Retinal pigment epithelial cell (primary cell): Measurements from ENCODE around the gene RANBP1.

ENCODE experiments used
- DNase-seq: peaks from one replicate; pipeline ENCODE4 v3.0.0-alpha.2; 2010; ENCODE audit warnings: low read depth
- H3K4me3 ChIP-seq: 2 replicates; pipeline ENCODE4 v1.5.1; 2011; ENCODE audit warnings: mild to moderate bottlenecking, low read length, control low read depth, moderate library complexity
- TF ChIP-seq, protein P1 (sequence below): conservative IDR thresholded peaks from 2 replicates; pipeline ENCODE4 v1.5.1; 2011; ENCODE audit warnings: low read depth, low read length, control low read depth, inconsistent platforms

The RANBP1 gene

DNA sequence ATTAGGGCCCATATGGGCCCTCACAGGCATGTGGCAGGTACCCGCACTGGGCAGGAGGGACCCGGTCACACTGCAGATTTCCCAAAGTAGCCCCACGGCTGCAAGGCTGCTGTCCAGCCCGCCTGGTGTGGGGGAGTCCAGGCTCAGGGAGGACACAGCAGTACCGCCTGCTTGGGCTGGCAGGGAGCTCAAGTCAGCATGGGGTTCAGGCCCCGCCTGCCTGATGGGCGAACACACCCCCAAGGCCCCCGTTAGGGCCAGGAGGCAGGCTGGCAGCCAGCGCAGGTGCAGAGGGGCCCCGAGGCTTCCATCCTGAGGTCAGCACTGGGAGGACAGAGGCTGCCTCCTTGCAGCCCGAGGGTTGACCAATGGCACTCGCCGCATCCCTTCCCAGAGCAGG, 21.2 kb downstream of the RANBP1 start:
- no peak overlapping the region for H3K4me3 ChIP-seq
- TF ChIP-seq, protein P1, sequence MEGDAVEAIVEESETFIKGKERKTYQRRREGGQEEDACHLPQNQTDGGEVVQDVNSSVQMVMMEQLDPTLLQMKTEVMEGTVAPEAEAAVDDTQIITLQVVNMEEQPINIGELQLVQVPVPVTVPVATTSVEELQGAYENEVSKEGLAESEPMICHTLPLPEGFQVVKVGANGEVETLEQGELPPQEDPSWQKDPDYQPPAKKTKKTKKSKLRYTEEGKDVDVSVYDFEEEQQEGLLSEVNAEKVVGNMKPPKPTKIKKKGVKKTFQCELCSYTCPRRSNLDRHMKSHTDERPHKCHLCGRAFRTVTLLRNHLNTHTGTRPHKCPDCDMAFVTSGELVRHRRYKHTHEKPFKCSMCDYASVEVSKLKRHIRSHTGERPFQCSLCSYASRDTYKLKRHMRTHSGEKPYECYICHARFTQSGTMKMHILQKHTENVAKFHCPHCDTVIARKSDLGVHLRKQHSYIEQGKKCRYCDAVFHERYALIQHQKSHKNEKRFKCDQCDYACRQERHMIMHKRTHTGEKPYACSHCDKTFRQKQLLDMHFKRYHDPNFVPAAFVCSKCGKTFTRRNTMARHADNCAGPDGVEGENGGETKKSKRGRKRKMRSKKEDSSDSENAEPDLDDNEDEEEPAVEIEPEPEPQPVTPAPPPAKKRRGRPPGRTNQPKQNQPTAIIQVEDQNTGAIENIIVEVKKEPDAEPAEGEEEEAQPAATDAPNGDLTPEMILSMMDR = no peak

GRCh38 chr22:20137671-20138416, 21.9 kb downstream of the RANBP1 start:
- no peak for DNase-seq
- TF ChIP-seq, protein P1 = no peak
- H3K4me3 ChIP-seq = no peak overlapping the region

More for the DNA sequence above, 21.2 kb downstream of the RANBP1 start:
- DNase-seq = no peak

GRCh38 chr22:20138417-20138738, 22.5 kb downstream of the RANBP1 start:
- DNase-seq = no peak
- H3K4me3 ChIP-seq = no peak overlapping the region
- TF ChIP-seq, protein P1 = no peak

DNA sequence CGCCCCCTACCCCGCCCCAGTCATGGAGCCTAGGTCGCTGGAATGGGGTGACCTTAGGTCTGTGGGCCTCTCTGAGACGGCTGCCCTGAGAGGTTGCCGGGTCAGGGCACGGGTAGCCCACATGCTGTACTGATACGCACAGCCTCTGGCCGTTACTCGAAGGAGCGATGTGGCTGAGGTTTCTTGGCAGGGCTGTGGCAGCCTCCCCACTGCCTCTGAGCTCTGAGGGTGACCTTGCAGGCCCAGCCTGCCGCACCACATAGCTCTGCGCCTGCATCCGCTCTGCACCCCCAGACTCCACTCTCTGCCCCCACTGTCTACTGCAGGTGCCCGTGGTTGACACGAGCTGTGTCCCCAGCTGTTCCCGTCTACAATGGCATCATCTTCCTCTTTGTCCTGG, 23.0 kb downstream of the RANBP1 start:
- DNase-seq = no peak
- TF ChIP-seq, protein P1 = no peak
- H3K4me3 ChIP-seq = no peak overlapping the region

DNA sequence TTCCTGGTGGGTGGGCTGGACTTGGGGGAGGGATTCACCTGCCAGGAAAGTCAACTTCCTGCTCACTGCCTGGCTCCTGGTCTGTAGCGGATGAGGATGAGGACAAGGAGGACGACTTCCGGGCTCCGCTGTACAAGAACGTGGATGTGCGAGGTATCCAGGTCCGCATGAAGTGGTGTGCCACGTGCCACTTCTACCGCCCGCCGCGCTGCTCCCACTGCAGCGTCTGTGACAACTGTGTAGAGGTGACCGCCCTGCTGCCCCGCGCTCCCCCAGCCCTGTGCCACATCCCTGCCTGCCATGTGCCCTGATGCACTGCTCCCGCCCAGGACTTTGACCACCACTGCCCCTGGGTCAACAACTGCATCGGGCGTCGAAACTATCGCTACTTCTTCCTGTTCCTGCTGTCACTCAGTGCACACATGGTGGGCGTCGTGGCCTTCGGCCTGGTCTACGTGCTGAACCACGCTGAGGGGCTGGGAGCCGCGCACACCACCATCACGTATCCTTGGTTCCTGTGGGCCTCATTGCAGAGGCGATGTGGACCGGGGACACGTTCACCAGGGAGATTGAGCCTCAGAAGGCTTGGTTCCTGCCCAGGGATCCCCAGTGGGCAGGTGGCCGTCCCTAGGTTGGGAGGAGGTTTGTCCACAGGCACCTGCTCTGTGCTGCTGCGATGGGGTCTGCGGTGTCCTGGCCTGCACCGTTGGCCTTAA, 23.6 kb downstream of the RANBP1 start:
- H3K4me3 ChIP-seq = no peak overlapping the region
- TF ChIP-seq, protein P1 = no peak
- DNase-seq = no peak

- no peak overlapping the region for H3K4me3 ChIP-seq
- no peak for DNase-seq
- TF ChIP-seq, protein P1 = no peak
These were observed 24.2 kb downstream of the RANBP1 start for GRCh38 chr22:20140107-20140445.

GRCh38 chr22:20140521-20140964, 24.6 kb downstream of the RANBP1 start:
- no peak for DNase-seq
- no peak overlapping the region for H3K4me3 ChIP-seq
- TF ChIP-seq, protein P1 = no peak
